ENCODE measurements around the gene DAP. TPM values are rescaled to one million over a fixed set of nuclear protein-coding genes. Genes with fewer than 3 reads are reported as not detected.

The DAP gene
- polyA plus RNA-seq, 4 donors, result 81.2 to 203 (median 142) TPM

GRCh38 chr5:10629682-10630081, 131.4 kb downstream of the DAP start:
- peaks cover 0 to 4% (median 0%) of the 10 kb centered on the region in 3 donors for H3K4me1 ChIP-seq (ENCODE audit: control insufficient read depth in 3 of 3, insufficient read depth in 2 of 3, low read depth in 1 of 3, low read length in 2 of 3)
- FAIRE-seq, result no peak
- 77 to 96% (median 92%) methylated on average over 5 of the region's 5 CpGs for WGBS, 3 donors

More at GRCh38 chr5:10629682-10630081, 131.4 kb downstream of the DAP start:
- Histone ChIP-seq H3K27me3 (ENCODE audit: control insufficient read depth in 3 of 3, insufficient read depth in 3 of 3, low read length in 3 of 3) (peaks cover 0 to 6% (median 0%) of the 10 kb centered on the region in 3 donors), H3K27ac (ENCODE audit: low read depth in 1 of 3, low read length in 2 of 3) (no peak overlapping the region), H3K9me3 (ENCODE audit: control insufficient read depth in 2 of 2, insufficient read depth in 1 of 2, low read depth in 1 of 2, low read length in 1 of 2) (no peaks in the 10 kb centered on the region), H3K4me3 (ENCODE audit: low read depth in 1 of 3, low read length in 3 of 3) (no peak overlapping the region), H3K36me3 (ENCODE audit: control insufficient read depth in 3 of 3, insufficient read depth in 2 of 3, low read depth in 1 of 3, low read length in 3 of 3) (no peaks in the 10 kb centered on the region)
- DNase-seq, result no peak

Other genes starting within 250 kb of the DAP start
- gene ANKRD33B, start 197.2 kb downstream of the DAP start, polyA plus RNA-seq, result 1 to 10 TPM in 1 of 4 donors, under 1 TPM in 2, not detected in 1; 0.25 to 1.0 (median 0.27) TPM

All from small intestine (tissue), 7 donors.